Cardiac fibroblast (primary cell): ENCODE data around the gene LINC00632.
A peak's percentile ranks its signal among the peaks of the same experiment; 100 is the strongest.

Experiments used
- DNase-seq, 2 donors: peaks; one replicate each; pipeline versions ENCODE4 v3.0.0 to v3.0.0-alpha.2; 2010; ENCODE audit warnings: low read depth in 2 of 2
- H3K4me3 ChIP-seq, 2 donors: replicated peaks in 1 of 2; 1 replicate in 1 of 2; 2 replicates in 1 of 2; pipeline ENCODE4 v1.5.1; 2011; ENCODE audit warnings: low read depth in 2 of 2, low read length in 2 of 2, mild to moderate bottlenecking in 2 of 2, moderate library complexity in 1 of 2
- CTCF ChIP-seq: IDR thresholded peaks from one replicate; pipeline ENCODE4 v1.5.1; 2011; ENCODE audit warnings: low read depth, mild to moderate bottlenecking, low read length, inconsistent platforms

Gene LINC00632

GRCh38 chrX:140723121-140723715 is 13.7 kb downstream of the LINC00632 start:
- H3K4me3 ChIP-seq = no peak overlapping the region

GRCh38 chrX:140724309-140724708 is 14.8 kb downstream of the LINC00632 start:
- no peak for TF ChIP-seq CTCF
- H3K4me3 ChIP-seq = no peak overlapping the region

More at GRCh38 chrX:140723121-140723715, 13.7 kb downstream of the LINC00632 start:
- no peak for TF ChIP-seq CTCF
- peak in 1 of 2 donors; percentile 5 for DNase-seq

DNA sequence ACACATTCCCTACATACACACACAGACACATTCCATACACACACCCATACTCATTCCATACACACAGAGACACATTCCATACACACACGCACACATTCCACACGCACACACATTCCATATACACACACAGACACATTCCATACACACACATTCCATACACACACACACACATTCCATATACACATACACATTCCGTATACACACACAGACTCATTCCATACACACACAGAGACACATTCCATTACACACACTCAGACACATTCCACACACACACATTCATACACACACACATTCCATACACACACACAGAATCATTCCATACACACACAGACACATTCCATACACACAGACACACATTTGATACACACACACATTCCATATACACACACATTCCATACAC is 15.2 kb downstream of the LINC00632 start:
- DNase-seq = no peak
- TF ChIP-seq CTCF = no peak
- H3K4me3 ChIP-seq = no peak overlapping the region

More at GRCh38 chrX:140724309-140724708, 14.8 kb downstream of the LINC00632 start:
- DNase-seq = no peak

DNA sequence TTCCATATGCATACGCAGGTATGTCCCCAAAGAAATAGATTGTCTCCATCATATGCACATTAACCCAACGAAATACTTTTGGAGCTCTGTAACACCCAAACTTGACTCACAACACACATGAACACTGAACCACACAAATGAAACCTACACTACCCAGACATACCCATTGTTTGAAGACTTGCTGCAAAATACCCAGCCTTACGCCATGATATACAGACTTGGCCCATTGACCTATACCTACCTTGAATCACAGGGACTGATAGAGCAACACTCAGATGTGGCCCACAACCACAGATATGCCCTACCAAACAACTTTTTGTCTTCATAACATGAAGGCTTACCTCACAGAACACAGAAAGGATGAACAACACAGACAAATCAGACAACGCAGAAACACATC is 15.9 kb downstream of the LINC00632 start:
- no peak overlapping the region for H3K4me3 ChIP-seq
- no peak for TF ChIP-seq CTCF
- DNase-seq = no peak

- DNase-seq = peak; percentile 65 to 66
- TF ChIP-seq CTCF = peak; percentile 69
- no peak overlapping the region for H3K4me3 ChIP-seq
Measured at GRCh38 chrX:140733766-140734342, 24.3 kb downstream of the LINC00632 start.

DNA sequence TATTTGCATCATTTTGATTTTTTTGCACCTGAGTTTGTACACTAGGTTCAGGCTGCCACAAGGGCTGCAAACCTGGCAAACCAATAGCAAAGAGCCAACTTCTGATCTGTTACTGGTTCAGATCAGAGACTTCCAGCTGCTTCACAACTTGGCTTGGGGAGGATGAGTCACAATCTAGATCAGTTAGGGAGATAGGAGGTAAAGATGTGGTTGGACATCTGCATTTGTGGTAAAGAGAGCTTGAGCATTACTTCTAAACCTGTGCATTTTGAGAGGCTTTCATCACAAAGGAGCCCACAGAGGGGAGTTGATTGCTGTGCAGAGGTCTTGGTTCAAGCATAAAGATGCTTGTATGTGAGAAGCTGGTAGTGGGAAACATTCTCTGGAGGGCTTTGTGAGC is 34.5 kb downstream of the LINC00632 start:
- H3K4me3 ChIP-seq = no peak overlapping the region
- DNase-seq = no peak
- no peak for TF ChIP-seq CTCF

DNA sequence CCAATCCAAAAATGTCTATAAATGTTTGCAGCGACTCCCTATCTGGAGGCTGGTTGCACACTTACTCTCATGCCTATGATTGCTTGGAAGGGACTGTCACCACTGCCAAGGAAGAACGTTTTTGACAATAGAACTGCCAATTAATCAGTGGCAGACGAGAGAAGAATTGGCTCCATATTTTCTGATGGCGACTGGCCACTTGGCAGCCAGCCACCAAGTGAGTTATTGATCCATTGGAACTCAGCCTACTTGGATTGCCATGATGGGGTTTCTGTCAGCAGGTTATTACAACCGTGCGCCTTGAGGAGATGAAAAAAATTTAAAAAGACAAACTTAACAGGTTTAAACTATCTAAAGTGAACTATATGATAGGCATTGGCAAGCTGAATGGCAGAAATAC is 47.4 kb downstream of the LINC00632 start:
- H3K4me3 ChIP-seq = no peak overlapping the region
- no peak for DNase-seq
- TF ChIP-seq CTCF = no peak
